ENCODE measurements around the gene PDS5A.
A peak's percentile ranks its signal among the peaks of the same experiment; 100 is the strongest.
"Not testable (repeated sequence)": the region's sequence is repeated elsewhere in the genome, so short reads cannot be mapped to it uniquely, and the experiment has no call there.

PDS5A gene

DNA sequence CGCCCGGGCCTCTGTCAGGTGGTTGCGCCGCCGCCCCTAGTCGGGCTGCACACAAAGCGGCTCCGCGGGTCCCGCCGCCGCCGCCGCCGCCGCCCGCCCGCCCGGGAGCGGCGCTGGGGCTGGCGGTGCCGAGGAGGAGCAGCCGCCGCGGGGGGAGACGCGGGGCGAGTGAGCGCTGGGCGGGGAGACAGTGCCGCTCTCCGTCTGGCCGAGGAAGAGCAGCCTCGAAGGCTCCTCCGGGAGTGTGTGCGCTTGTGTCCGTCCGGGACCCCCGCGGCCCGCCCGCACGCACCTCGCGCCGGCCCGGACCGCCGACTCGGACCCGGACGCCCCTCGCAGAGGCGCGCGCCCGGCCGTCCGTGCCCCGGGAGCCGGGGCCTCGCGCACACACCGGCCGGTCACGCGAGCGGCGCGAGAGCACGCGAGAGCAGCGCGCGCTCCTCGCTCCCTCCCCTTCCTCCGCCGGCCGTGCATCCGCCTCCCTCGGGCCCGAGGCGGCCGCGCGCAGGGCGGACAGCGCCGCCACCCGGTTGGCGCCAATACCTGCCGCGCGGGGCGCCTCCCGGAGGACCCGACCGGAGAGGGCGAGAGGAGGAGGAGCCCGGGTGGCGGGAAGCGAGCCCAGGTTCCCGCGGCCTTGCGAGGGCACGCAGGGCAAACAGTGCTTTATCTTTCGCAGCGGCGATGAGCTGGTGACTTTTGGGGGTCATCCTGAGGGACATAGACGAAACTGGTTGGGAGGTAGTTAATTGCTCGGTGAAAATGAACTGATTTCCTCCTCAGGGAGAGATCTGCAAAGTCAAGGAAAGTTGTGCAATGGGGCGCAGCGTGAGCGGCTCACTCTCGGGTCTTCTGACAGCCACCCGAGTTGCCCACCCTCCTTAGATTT, at the start of gene PDS5A:
TSS of gene PDS5A (minus strand) at position 423 of the 889 bp plus-strand sequence. CDS start 1,334 bp downstream, outside the sequence.
- peak; percentile 90 for DNase-seq

- not testable (repeated sequence) for DNase-seq
Measured at GRCh38 chr4:40024049-40024448, 46.3 kb upstream of the PDS5A start.

- DNase-seq: not testable (repeated sequence)
Measured at GRCh38 chr4:40021116-40021515, 43.4 kb upstream of the PDS5A start.

DNA sequence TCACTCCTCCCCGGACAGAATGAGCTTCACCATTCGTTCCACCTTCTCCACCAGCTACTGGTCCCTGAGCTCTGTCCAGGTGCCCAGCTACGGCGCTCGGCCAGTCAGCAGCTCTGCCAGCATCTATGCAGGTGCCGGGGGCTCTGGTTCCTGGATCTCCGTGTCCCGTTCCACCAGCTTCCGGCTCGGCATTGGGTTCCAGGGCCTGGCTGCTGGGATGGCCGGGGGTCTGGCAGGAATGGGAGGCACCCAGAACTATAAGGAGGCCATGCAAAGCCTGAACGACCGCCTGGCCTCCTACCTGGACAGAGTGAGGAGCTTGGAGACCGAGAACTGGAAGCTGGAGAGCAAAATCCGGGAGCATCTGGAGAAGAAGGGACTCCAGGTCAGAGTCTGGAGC, 42.5 kb upstream of the PDS5A start:
- DNase-seq: no peak

- DNase-seq: no peak
Measured at GRCh38 chr4:40016007-40016406, 38.3 kb upstream of the PDS5A start.

DNA sequence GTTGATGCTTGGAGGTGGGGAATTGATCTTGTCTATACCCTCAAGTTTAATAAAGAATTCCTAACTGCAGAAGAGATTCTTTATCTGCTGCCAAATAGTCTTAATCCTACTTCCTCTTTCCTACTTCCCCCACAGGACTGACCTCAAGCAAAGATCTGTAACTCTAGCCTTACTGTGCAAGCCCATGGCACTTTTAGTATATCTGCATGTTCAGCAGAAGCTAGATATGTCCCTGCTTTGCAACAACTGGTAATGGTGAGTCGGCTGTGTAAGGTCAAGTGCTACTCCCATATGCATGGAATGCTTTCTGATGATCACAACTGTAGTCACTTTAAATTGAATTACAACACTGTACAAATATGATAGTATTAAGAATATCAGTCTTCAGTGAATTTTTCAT, 26.3 kb upstream of the PDS5A start:
- no peak for DNase-seq

- no peak for DNase-seq
Measured at GRCh38 chr4:40000711-40001110, 23.0 kb upstream of the PDS5A start.

GRCh38 chr4:39998659-39999345, 21.1 kb upstream of the PDS5A start:
- DNase-seq: no peak

GRCh38 chr4:39996811-39997210, 19.1 kb upstream of the PDS5A start:
- no peak for DNase-seq

DNA sequence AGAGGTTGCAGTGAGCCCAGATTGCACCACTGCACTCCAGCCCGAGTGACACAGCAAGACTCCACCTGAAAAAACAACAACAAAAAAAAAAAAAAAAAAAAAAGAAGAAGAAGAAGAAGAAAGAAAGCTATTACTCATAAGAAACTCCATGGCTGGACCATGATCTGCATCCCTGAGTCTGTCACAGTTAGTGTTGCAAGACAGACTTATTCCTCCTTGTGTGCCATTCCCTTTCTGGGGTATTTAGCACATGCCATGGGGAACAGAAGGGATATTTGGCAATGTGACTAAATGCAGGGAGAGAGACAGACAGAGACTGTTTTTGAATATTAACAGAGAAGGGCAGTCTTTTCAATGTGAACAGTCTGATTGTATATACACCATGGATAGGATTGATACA, 16.7 kb upstream of the PDS5A start:
- no peak for DNase-seq

DNA sequence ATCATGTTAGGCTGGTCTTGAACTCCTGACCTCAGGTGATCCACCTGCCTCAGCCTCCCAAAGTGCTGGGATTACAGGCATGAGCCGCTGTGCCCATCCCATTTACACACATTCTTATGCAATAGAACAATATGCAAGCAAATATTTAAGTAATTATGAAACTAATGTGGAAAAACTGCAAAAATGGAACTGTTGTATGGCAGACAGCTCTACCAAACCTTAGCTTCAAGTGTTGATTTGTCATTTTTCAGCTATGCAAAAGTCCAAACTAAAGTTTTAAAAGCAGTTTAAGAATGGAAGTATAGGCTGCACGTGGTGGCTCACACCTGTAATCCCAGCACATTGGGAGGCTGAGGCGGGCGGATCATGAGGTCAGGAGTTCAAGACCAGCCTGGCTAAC, 11.7 kb upstream of the PDS5A start:
- DNase-seq: not testable (repeated sequence)

GRCh38 chr4:39987485-39987884, 9.8 kb upstream of the PDS5A start:
- DNase-seq: no peak

- no peak for DNase-seq
Measured at GRCh38 chr4:39978904-39979303, 1.2 kb upstream of the PDS5A start.

DNA sequence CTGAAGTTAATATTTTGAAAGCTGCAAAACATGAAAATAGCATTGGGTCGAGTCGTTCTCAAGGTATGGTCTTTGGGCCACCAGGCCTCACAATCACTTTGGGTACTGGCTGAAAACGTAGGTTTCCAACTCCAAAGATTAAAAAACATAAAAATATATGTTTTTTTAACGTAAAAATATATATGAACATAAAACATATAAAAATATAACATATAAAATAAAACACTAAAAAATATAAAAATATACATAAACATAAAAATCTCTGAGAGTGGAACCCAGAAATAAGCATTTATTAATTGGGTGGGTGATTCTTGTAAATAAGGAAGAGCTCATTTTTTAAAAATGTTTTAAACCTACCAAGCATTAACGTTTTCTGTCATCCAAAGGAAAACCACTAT, 666 bp upstream of the PDS5A start:
- no peak for DNase-seq

- DNase-seq: peak; percentile 57
Measured at GRCh38 chr4:39976945-39977488, 694 bp downstream of the PDS5A start.

GRCh38 chr4:39976141-39976944, 1.4 kb downstream of the PDS5A start:
- DNase-seq: peak; percentile 75

GRCh38 chr4:39975488-39976089, 2.1 kb downstream of the PDS5A start:
- DNase-seq: no peak

- not testable (repeated sequence) for DNase-seq
Measured at GRCh38 chr4:39973052-39973451, 4.7 kb downstream of the PDS5A start.

GRCh38 chr4:39970671-39971640, 6.8 kb downstream of the PDS5A start:
- DNase-seq: no peak

GRCh38 chr4:39963656-39964055, 14.1 kb downstream of the PDS5A start:
- DNase-seq: no peak

DNA sequence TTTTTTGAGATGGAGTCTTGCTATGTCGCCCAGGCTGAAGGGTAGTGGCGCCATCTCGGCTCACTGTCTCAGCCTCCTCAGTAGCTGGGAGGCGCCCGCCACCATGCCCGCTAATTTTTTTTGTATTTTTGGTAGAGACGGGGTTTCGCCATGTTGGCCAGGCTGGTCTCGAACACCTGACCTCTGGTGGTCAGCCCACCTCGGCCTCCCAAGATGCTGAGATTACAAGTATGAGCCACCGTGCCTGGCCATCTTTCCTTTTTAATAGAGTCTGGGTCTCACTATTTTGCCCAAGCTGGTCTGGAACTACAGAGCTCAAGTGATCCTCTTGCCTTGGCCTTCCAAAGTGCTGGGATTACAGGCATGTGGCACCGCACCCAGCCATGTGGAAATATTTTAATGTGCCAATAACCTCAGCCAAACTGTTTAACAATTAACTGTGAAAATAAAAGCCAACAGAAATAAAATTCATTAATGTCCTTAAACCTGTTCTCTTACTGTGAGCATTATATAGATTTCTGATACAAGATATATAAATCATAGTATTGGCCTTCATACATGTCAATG, 16.3 kb downstream of the PDS5A start:
- DNase-seq: no peak

Measured in activated naive CD4-positive, alpha-beta T cell treated with Interleukin-2 at 50 U/mL for 16 hours (primary cell).